Activated CD4-positive, alpha-beta T cell treated with anti-CD3 and anti-CD28 coated beads for 1 hour (primary cell): ENCODE measurements around the gene FOXL1.

ENCODE experiments used
- DNase-seq: peaks from one replicate; pipeline ENCODE4 v3.0.0-alpha.2; 2020

FOXL1 gene

DNA sequence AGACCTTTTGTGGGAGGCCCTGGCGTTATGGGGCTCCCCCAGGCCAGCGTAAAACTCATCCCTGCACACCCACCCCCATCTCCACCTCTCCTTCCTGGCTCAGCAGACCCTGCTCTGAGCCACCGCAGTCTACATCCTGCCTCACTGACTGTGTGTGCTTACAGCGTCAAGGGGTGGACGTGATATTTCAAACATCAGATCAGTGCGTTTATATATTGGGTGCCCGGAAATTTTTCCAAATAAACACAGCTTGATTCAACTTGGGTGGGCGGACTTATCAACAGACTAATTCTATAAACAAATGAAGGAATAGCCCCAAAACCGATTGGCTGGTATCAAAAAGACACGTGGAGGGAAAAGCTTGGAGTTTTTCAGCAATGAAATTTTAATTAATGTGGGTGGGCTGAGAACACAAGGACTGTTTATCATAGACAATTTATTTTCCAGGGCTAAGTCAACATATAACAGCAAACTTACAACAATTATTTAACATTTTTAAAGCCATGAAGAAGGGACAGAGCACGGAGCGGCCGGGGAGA, at the start of gene FOXL1:
Gene FOXL1, plus strand, starts transcription at position 489 of the 539 bp plus-strand sequence. CDS start 175 bp downstream, outside the sequence.
- DNase-seq, result no peak

DNA sequence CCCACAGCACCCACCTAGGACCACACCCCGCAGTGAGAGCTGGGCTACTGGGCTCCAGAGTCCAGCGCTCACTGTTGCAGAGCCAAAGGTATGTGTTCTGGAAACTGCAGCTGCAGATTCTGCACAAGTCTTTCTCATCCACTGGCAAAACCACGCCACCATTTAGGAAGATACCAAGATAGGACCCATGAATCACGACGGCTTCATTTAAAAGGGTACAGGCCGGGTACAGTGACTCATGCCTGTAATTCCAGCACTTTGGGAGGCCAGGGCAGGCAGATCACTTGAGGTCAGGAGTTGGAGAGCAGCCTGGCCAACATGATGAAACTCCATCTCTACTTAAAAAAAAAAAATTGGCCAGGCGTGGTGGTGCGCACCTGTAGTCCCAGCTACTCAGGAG, 49.2 kb upstream of the FOXL1 start:
- no peak for DNase-seq

GRCh38 chr16:86530251-86531190, 47.8 kb upstream of the FOXL1 start:
- DNase-seq, result no peak

DNA sequence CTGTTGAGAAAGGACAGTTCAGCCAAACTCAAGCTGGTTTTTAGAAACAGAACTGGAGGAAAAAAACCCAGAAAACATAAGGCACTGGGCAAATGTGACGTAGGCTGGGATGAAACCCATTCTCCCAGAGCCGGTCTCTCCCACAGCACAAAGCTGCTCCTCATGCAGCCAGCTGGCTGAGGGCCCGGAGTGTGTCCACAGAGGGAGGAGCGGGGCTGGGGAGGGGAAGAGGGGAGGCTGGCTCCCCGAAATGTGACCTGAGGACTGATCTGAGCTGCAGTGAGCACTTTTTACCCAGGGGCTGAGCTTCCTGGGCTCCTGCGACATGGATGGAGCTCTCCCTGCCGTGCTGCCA, 47.2 kb upstream of the FOXL1 start:
- no peak for DNase-seq

DNA sequence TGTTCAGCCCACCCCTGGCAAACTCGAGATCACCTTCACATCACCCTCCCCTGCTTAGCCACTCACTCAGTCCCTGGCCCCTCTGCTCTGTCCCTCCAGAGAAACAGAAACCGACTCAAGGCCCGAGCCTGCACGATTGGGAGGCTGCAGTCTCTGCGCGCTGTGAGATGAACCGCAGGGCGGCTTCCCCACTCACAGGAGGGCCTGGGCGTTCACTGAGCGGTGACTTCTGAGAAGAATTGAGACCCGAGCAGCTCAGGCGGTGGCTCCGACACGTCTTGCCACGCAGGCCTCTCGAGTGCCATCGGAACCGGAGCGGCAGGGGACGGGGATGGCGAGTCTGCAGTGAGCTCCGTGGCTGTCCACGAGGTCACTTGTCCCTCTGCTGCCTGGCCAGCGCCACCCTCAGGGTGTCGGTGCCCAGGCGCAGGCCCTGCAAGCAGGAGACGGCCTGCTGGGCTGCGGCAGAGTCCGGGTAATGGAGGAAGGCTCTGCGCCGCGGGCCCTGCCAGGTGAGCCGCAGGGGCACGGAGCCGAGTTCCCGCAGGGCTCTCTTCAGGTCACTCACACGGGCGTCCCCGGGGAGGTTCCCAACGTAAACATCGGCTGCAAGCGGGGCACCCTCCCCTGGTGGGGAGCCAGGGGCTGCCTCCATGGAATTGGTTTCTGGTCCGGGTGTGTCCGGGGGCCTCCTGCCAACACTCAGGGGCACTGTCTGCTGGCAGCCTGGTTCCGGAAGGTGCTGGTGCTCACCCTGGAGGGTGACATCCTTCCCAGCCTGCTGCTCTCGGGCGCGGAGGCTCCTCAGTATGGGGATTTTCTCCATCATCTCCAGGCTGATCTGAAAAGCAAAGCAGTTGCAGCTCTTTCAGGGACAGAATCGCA, 46.5 kb upstream of the FOXL1 start:
- no peak for DNase-seq

- no peak for DNase-seq
These were observed 45.9 kb upstream of the FOXL1 start for GRCh38 chr16:86532526-86532815.

- DNase-seq, result no peak
These were observed 45.3 kb upstream of the FOXL1 start for GRCh38 chr16:86533076-86533475.

GRCh38 chr16:86533767-86534351, 44.5 kb upstream of the FOXL1 start:
- DNase-seq, result no peak

GRCh38 chr16:86534779-86535615, 43.4 kb upstream of the FOXL1 start:
- no peak for DNase-seq

DNA sequence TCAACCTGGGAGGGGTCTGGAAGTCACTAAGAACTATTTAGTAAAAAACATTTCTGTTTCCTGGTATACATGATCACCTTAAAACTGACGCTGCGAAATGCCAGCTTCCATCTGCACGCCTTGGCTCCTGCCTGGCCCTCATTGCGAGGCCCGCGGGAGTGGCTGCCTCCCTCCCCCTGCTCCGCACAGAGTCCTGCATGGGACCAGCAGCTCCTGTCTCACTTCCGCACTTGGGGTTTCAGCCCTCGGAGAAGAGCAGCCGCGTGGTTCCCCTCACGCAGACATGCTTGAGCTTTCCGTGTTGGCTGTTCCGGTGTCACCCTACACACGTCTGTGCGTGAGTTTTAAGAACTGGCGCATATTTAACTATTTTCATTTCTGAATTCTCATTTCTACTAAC, 41.7 kb upstream of the FOXL1 start:
- DNase-seq, result no peak

GRCh38 chr16:86537486-86537885, 40.9 kb upstream of the FOXL1 start:
- DNase-seq, result no peak

DNA sequence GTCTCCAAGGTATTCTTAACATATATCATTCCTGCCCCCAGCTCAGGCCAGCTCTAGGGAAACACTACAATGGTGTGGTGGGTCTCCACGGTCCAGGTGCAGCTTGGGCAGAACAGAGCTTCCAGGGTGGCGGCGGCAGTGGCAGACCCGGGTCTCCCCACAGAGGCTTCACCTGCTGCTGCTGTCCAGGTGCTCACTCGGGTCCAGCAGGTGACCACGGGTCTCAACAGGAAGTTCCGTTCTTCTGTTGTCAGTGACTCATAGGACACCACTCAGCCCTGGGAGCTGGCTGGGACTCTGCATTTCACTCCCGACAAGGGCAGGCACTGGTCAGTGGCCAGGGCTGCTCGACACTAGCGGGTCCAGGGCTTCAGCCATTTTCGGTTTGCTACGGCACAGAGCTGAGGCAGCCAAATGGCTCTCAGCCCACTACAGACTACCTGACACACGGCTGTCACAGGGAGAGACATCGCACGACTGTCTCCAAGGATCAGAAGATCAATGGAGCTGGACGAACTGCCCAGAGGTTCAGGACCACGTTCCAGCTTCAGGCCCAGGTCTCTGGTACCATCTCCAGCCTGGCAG, 40.1 kb upstream of the FOXL1 start:
- no peak for DNase-seq

DNA sequence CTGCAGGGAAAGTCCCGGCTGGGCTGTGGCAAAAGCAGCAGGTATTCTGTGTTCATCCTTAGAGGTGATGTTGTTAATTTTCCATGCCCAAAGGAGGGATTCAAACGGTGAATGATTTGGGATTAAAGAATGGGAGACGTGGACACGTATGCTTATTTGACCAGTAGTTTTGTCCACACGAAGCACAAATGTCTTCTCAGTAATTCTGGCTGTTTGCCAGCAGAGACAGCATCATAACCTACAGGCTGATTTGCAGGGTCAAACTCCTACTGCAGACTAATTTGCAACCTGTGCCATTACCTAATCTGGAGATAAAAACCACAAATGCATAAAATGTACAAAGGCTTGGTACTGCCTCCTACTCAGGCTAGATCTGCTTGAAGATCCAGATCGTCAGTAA, 37.5 kb upstream of the FOXL1 start:
- no peak for DNase-seq

GRCh38 chr16:86541560-86541959, 36.8 kb upstream of the FOXL1 start:
- DNase-seq, result no peak

DNA sequence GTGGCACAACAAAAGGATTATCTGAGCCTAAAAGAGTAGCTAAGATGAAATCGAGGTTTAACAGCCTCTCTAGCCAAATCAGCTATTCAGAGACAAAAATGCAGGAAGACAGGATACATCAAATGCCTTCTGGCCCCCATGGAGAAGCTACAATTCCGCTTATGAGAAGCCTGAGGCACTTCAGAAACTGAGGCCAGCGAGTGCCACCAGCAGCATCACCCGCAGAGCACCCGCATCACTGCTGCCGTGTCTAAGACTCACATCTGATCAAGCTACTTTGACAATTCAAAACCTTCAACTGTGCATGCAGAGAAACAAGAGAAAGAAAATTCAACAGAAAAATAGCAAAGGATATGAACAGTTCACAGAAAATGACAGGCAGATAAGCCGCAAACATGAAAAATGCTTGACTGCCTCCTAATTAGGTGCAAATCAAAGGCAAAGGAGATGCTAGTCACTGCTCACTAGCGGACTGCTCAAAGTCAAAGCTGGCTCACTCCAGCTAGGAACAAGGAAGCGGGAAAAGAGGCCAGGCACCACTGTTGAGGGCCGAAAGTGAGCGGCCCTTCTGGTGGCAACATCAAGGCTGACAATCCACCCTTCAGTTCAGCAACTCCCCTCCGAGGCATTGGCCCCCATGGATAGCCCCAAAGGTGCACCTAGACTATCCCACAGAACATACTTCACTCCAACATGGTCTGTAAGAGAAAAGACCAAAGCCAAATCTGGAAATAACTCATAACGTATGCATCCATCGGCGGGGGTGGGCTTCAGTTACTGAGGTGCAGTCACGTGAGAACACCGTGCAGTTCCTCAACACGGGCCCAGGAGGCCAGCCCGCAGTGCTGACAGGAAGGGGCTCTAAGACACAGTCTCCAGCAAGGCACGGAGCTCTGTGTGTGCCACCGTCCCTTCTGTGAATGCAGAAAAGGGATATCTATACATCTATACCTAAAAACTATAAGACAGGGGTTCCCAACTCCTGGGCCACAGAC, 35.3 kb upstream of the FOXL1 start:
- DNase-seq, result no peak

DNA sequence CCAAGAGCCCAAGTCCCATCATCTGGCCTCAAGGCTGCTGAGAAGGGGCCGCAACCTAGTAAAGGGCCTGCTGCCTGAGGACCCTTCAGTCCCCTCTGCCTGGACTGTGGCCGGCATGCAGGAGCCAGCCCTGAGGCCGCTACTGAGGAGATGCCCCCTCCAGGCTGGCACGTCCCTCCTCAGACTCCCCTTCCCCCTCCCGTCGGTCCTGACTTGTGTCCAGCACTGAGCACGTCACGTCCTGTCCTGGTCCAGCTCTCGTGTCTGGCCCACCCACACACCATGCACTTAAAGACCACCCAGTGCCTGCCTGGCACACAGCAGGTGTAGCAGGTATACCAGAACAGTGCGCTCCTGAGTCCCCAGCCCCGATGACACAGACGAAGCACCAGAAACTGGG, 32.9 kb upstream of the FOXL1 start:
- no peak for DNase-seq

- no peak for DNase-seq
These were observed 32.3 kb upstream of the FOXL1 start for GRCh38 chr16:86545954-86546637.

GRCh38 chr16:86546638-86547013, 31.7 kb upstream of the FOXL1 start:
- no peak for DNase-seq

DNA sequence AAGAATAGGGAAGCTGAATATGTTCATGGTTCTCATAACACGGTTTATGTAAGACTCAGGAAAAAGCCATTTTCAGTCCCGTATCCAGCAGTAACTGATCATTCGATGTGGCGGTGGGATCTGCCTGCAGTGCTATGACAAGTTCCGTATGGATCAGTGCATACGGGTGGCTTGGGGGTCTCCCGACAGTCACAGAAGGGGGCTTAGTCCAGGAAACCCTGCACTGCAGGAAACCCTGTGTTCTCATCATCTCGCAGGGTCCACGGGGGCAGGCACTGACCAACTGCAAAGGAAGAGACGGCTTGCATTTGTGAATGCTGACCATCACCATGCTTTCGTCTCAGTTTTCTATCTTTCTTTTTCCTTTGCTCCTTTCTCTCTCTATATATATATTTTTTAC, 31.1 kb upstream of the FOXL1 start:
- no peak for DNase-seq
